GM19372 (cell line): ENCODE data around the gene PPP2R5D.

Experiments used
- ATAC-seq: cut with Tn5 transposase; IDR thresholded peaks from one replicate; pipeline ENCODE4 v1.9.1; 2021; ENCODE audit warnings: mild to moderate bottlenecking, low read depth, moderate library complexity; ENCODE audit not compliant: unreplicated experiment

The PPP2R5D gene

GRCh38 chr6:43052842-43053544 is 68.6 kb downstream of the PPP2R5D start:
- ATAC-seq = no peak

GRCh38 chr6:43053545-43054205 is 69.3 kb downstream of the PPP2R5D start, which contains the start of gene CUL7:
TSS of gene CUL7 (minus strand) at chr6:43053851. CDS start at chr6:43052788, 1,063 bp downstream.
- ATAC-seq = peak; percentile 87

GRCh38 chr6:43054206-43054943 is 70.0 kb downstream of the PPP2R5D start:
- no peak for ATAC-seq

GRCh38 chr6:43055966-43056365 is 71.6 kb downstream of the PPP2R5D start:
- no peak for ATAC-seq

- no peak for ATAC-seq
Observed at GRCh38 chr6:43058531-43058930, 74.2 kb downstream of the PPP2R5D start.

GRCh38 chr6:43059168-43060033 is 75.0 kb downstream of the PPP2R5D start, which contains the start of the genes KLC4 and MRPL2:
TSS of gene KLC4 (plus strand) at chr6:43059631. CDS start at chr6:43061336, 1,705 bp downstream.
TSS of gene MRPL2 (minus strand) at chr6:43059434. CDS start at chr6:43059381, 53 bp downstream.
- ATAC-seq = peak; percentile 91

GRCh38 chr6:43060034-43060754 is 75.8 kb downstream of the PPP2R5D start:
- ATAC-seq = no peak

- ATAC-seq = no peak
Observed at GRCh38 chr6:43060755-43061633, 76.6 kb downstream of the PPP2R5D start.

- no peak for ATAC-seq
Observed at GRCh38 chr6:43061861-43062260, 77.5 kb downstream of the PPP2R5D start.
